ENCODE results near the gene CGAS.
"Not testable (repeated sequence)": the region's sequence is repeated elsewhere in the genome, so short reads cannot be mapped to it uniquely, and the experiment has no call there.

Gene CGAS

GRCh38 chr6:73409395-73409794 lies 42.7 kb downstream of the CGAS start:
- H3K4me3 ChIP-seq (replicated peaks in 1 of 2; ENCODE audit: low read depth in 2 of 2, low read length in 2 of 2), result no peak overlapping the region
- TF ChIP-seq CTCF (IDR thresholded peaks at IDR 0.05; ENCODE audit: low read depth, low read length), result no peak

GRCh38 chr6:73400656-73401055 lies 51.4 kb downstream of the CGAS start:
- no peak overlapping the region for H3K4me3 ChIP-seq (replicated peaks in 1 of 2; ENCODE audit: low read depth in 2 of 2, low read length in 2 of 2)
- no peak for TF ChIP-seq CTCF (IDR thresholded peaks at IDR 0.05; ENCODE audit: low read depth, low read length)
- no peak for DNase-seq (ENCODE audit: low read depth in 2 of 2)

More at GRCh38 chr6:73409395-73409794, 42.7 kb downstream of the CGAS start:
- DNase-seq (ENCODE audit: low read depth in 2 of 2), result peak in 1 of 2 donors; percentile 18

- no peak overlapping the region for H3K4me3 ChIP-seq (replicated peaks in 1 of 2; ENCODE audit: low read depth in 2 of 2, low read length in 2 of 2)
- TF ChIP-seq CTCF (IDR thresholded peaks at IDR 0.05; ENCODE audit: low read depth, low read length), result no peak
- DNase-seq (ENCODE audit: low read depth in 2 of 2), result no peak
Measured at GRCh38 chr6:73395875-73396274, 56.2 kb downstream of the CGAS start.

GRCh38 chr6:73394577-73395354 lies 57.3 kb downstream of the CGAS start, which contains the start of gene DDX43:
Gene DDX43, plus strand, starts transcription at chr6:73394828. Its CDS starts 78 bp downstream, at chr6:73394906.
- H3K4me3 ChIP-seq (replicated peaks in 1 of 2; ENCODE audit: low read depth in 2 of 2, low read length in 2 of 2), result peak within 1 kb of the TSS; percentile 28 to 47
- TF ChIP-seq CTCF (IDR thresholded peaks at IDR 0.05; ENCODE audit: low read depth, low read length), result no peak
- DNase-seq (ENCODE audit: low read depth in 2 of 2), result peak; percentile 60 to 71

- no peak for DNase-seq (ENCODE audit: low read depth in 2 of 2)
- TF ChIP-seq CTCF (IDR thresholded peaks at IDR 0.05; ENCODE audit: low read depth, low read length), result no peak
- no peak overlapping the region for H3K4me3 ChIP-seq (replicated peaks in 1 of 2; ENCODE audit: low read depth in 2 of 2, low read length in 2 of 2)
Measured at GRCh38 chr6:73393278-73393677, 58.8 kb downstream of the CGAS start.

- not testable (repeated sequence) for H3K4me3 ChIP-seq (replicated peaks in 1 of 2; ENCODE audit: low read depth in 2 of 2, low read length in 2 of 2)
- peak in 1 of 2 donors; percentile 5 for DNase-seq (ENCODE audit: low read depth in 2 of 2)
Measured at GRCh38 chr6:73392188-73392587, 59.9 kb downstream of the CGAS start.

GRCh38 chr6:73391675-73392074 lies 60.4 kb downstream of the CGAS start:
- TF ChIP-seq CTCF (IDR thresholded peaks at IDR 0.05; ENCODE audit: low read depth, low read length), result no peak
- DNase-seq (ENCODE audit: low read depth in 2 of 2), result peak in 1 of 2 donors; percentile 18
- no peak overlapping the region for H3K4me3 ChIP-seq (replicated peaks in 1 of 2; ENCODE audit: low read depth in 2 of 2, low read length in 2 of 2)
